Ecto neural progenitor cell (in vitro differentiated cells): ENCODE results near the gene OR9Q1.
"Not testable (repeated sequence)": the region's sequence is repeated elsewhere in the genome, so short reads cannot be mapped to it uniquely, and the experiment has no call there.

Source experiments
- DNase-seq: peaks from one replicate; pipeline ENCODE4 v3.0.0-alpha.2; 2018; ENCODE audit warnings: low spot score

Gene OR9Q1

GRCh38 chr11:58023435-58023931, at the start of gene OR9Q1:
Gene OR9Q1 (plus strand): TSS chr11:58023881. CDS start chr11:58179445, 155,564 bp downstream.
- no peak for DNase-seq

GRCh38 chr11:57974132-57974531, 49.5 kb upstream of the OR9Q1 start:
- DNase-seq = no peak

- no peak for DNase-seq
Observed at GRCh38 chr11:57974848-57975601, 48.7 kb upstream of the OR9Q1 start.

GRCh38 chr11:57977709-57978108, 46.0 kb upstream of the OR9Q1 start:
- no peak for DNase-seq

- no peak for DNase-seq
Observed at GRCh38 chr11:57978686-57979531, 44.8 kb upstream of the OR9Q1 start.

GRCh38 chr11:57979532-57980079, 44.1 kb upstream of the OR9Q1 start:
- DNase-seq = no peak

- no peak for DNase-seq
Observed at GRCh38 chr11:57980201-57980600, 43.5 kb upstream of the OR9Q1 start.

GRCh38 chr11:57981536-57981935, 42.1 kb upstream of the OR9Q1 start:
- DNase-seq = no peak

GRCh38 chr11:57982776-57983175, 40.9 kb upstream of the OR9Q1 start:
- DNase-seq = no peak

- no peak for DNase-seq
Observed at GRCh38 chr11:57983191-57983590, 40.5 kb upstream of the OR9Q1 start.

- not testable (repeated sequence) for DNase-seq
Observed at GRCh38 chr11:57999523-57999922, 24.2 kb upstream of the OR9Q1 start.

- not testable (repeated sequence) for DNase-seq
Observed at GRCh38 chr11:58000021-58000420, 23.7 kb upstream of the OR9Q1 start.

GRCh38 chr11:58000699-58001098, 23.0 kb upstream of the OR9Q1 start:
- no peak for DNase-seq

- no peak for DNase-seq
Observed at GRCh38 chr11:58003036-58003435, 20.6 kb upstream of the OR9Q1 start.

- DNase-seq = no peak
Observed at GRCh38 chr11:58003591-58003990, 20.1 kb upstream of the OR9Q1 start.

- DNase-seq = no peak
Observed at GRCh38 chr11:58004664-58005063, 19.0 kb upstream of the OR9Q1 start.

- DNase-seq = no peak
Observed at GRCh38 chr11:58006940-58007339, 16.7 kb upstream of the OR9Q1 start.

- DNase-seq = no peak
Observed at GRCh38 chr11:58011771-58012170, 11.9 kb upstream of the OR9Q1 start.

- DNase-seq = no peak
Observed at GRCh38 chr11:58024601-58025091, 965 bp downstream of the OR9Q1 start.

GRCh38 chr11:58027341-58027740, 3.7 kb downstream of the OR9Q1 start:
- no peak for DNase-seq

- DNase-seq = no peak
Observed at GRCh38 chr11:58028687-58029411, 5.2 kb downstream of the OR9Q1 start.

GRCh38 chr11:58030653-58031052, 7.0 kb downstream of the OR9Q1 start, which contains the start of gene OR6Q1:
Gene OR6Q1 (plus strand): TSS chr11:58030953. CDS start chr11:58030953, 0 bp downstream.
- DNase-seq = no peak
